Activated B cell treated with CpG ODN at 0.5 μM for 24 hours (primary cell): Measurements from ENCODE around the gene OR2AK2. TPM values are rescaled to one million over a fixed set of nuclear protein-coding genes. Genes with fewer than 3 reads are reported as not detected.
A peak's percentile ranks its signal among the peaks of the same experiment; 100 is the strongest.
"Not testable (repeated sequence)": the region's sequence is repeated elsewhere in the genome, so short reads cannot be mapped to it uniquely, and the experiment has no call there.

Experiments
- ATAC-seq: fragments of 200-7000 bp; cut with Tn5 transposase; one replicate; pipeline ENCODE4 v1.10.0; 2021; ENCODE audit warnings: low read depth, mild to moderate bottlenecking, moderate library complexity
- CTCF ChIA-PET: fragments of 350-600 bp; sonication (Branson Sonifier 250); formaldehyde crosslinking; loops from one replicate; lab custom pipeline; 2021; ENCODE audit warnings: antibody characterized with exemption; lab: Charles Lee
- POLR2A ChIA-PET: fragments of 350-600 bp; sonication (Branson Sonifier 250); formaldehyde crosslinking; loops from one replicate; lab custom pipeline; 2021; ENCODE audit warnings: antibody characterized with exemption; lab: Charles Lee
- DNase-seq: peaks from one replicate; pipeline ENCODE4 v3.0.0; 2022
- H3K27ac Mint-ChIP-seq: one replicate; pipeline ENCODE4 v1.8.0; 2020; ENCODE audit warnings: mixed read lengths
- H3K27me3 Mint-ChIP-seq: one replicate; pipeline ENCODE4 v1.8.0; 2021; ENCODE audit warnings: mixed read lengths
- H3K36me3 Mint-ChIP-seq: one replicate; pipeline ENCODE4 v1.8.0; 2021; ENCODE audit warnings: low read depth, mixed read lengths
- H3K4me1 Mint-ChIP-seq: one replicate; pipeline ENCODE4 v1.8.0; 2021; ENCODE audit warnings: mixed read lengths
- H3K4me3 Mint-ChIP-seq: one replicate; pipeline ENCODE4 v1.8.0; 2020; ENCODE audit warnings: mild to moderate bottlenecking, mixed read lengths
- H3K9me3 Mint-ChIP-seq: one replicate; pipeline ENCODE4 v1.8.0; 2020; ENCODE audit warnings: mixed read lengths
- intact Hi-C: fragments of 100-400 bp; cut with micrococcal nuclease; formaldehyde crosslinking; loops from one replicate; pipeline ENCODE4 v1.15.1; 2024
- total RNA-seq: library from RNA; stranded (reverse); gene quantifications from 2 replicates; pipeline ENCODE4 v1.2.3, GENCODE V29; 2022
- TF ChIP-seq, protein P1 (sequence below): fragments of 200-600 bp; IDR thresholded peaks from one replicate; pipeline ENCODE4 v1.8.0; 2022; ENCODE audit warnings: antibody characterized with exemption, mild to moderate bottlenecking

Gene OR2AK2
- total RNA-seq, 1 donor from 2014 or later = not detected

DNA sequence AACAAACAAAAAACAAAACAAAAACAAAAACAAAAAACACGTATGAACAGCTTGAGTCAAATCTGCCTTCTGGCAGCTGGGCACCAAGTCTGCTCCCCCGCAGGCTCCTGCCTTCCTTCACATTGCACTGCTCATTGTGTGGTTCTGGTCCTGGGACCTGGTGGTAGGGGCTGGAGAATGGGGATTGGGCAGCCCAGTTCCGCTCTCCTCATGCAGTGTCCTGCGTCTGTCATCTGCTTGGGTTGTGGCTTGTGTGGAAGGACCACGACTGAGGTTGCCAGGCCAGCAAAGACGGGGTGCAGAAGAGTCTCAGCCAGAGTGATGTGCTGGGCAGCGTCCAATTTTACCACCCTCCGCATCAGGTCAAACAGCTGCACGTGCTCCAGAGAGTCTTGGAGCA is 29.3 kb upstream of the OR2AK2 start:
- H3K4me3 Mint-ChIP-seq = no peak overlapping the region
- no peak overlapping the region for H3K27ac Mint-ChIP-seq
- intact Hi-C loops = loop anchor here (2.0 to 10.0 kb wide), 3 partner anchors 541 to 871 kb away; no protein-coding TSS in a partner anchor
- ATAC-seq = no peak
- H3K4me1 Mint-ChIP-seq = no peaks in the 10 kb centered on the region
- peaks cover 9% of the 10 kb centered on the region for H3K9me3 Mint-ChIP-seq
- POLR2A ChIA-PET = no interaction called here
- H3K36me3 Mint-ChIP-seq = no peaks in the 10 kb centered on the region
- TF ChIP-seq, protein P1, sequence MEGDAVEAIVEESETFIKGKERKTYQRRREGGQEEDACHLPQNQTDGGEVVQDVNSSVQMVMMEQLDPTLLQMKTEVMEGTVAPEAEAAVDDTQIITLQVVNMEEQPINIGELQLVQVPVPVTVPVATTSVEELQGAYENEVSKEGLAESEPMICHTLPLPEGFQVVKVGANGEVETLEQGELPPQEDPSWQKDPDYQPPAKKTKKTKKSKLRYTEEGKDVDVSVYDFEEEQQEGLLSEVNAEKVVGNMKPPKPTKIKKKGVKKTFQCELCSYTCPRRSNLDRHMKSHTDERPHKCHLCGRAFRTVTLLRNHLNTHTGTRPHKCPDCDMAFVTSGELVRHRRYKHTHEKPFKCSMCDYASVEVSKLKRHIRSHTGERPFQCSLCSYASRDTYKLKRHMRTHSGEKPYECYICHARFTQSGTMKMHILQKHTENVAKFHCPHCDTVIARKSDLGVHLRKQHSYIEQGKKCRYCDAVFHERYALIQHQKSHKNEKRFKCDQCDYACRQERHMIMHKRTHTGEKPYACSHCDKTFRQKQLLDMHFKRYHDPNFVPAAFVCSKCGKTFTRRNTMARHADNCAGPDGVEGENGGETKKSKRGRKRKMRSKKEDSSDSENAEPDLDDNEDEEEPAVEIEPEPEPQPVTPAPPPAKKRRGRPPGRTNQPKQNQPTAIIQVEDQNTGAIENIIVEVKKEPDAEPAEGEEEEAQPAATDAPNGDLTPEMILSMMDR = no peak
- no peak for DNase-seq
- CTCF ChIA-PET = no interaction called here
- H3K27me3 Mint-ChIP-seq = no peaks in the 10 kb centered on the region

DNA sequence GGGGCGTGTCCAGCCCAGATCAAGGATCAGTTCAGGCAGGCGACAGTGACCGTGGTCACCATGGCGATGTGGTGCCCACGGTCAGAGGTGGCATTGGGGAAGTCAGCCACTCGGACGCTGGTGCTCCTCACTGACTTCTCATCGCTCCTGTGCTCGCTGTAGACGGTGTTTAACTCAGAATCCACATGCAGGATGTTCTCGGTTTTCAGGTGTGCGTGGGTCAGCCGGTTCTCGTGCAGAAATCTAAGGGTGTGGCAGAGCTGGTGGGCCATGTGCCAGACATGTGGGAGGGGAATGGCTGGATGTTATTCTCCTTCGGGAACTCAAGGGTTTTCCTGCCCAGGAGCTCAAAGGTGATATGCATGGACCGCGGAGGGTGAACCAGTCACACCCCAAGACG is 28.6 kb upstream of the OR2AK2 start:
- CTCF ChIA-PET = no interaction called here
- POLR2A ChIA-PET = no interaction called here
- ATAC-seq = no peak
- TF ChIP-seq, protein P1 = no peak
- H3K27me3 Mint-ChIP-seq = no peaks in the 10 kb centered on the region
- no peaks in the 10 kb centered on the region for H3K36me3 Mint-ChIP-seq
- H3K9me3 Mint-ChIP-seq = peaks cover 9% of the 10 kb centered on the region
- no peaks in the 10 kb centered on the region for H3K4me1 Mint-ChIP-seq
- H3K27ac Mint-ChIP-seq = no peak overlapping the region
- DNase-seq = no peak
- no peak overlapping the region for H3K4me3 Mint-ChIP-seq
- intact Hi-C loops = loop anchor here (2.0 to 10.0 kb wide), 3 partner anchors 542 to 870 kb away; no protein-coding TSS in a partner anchor

DNA sequence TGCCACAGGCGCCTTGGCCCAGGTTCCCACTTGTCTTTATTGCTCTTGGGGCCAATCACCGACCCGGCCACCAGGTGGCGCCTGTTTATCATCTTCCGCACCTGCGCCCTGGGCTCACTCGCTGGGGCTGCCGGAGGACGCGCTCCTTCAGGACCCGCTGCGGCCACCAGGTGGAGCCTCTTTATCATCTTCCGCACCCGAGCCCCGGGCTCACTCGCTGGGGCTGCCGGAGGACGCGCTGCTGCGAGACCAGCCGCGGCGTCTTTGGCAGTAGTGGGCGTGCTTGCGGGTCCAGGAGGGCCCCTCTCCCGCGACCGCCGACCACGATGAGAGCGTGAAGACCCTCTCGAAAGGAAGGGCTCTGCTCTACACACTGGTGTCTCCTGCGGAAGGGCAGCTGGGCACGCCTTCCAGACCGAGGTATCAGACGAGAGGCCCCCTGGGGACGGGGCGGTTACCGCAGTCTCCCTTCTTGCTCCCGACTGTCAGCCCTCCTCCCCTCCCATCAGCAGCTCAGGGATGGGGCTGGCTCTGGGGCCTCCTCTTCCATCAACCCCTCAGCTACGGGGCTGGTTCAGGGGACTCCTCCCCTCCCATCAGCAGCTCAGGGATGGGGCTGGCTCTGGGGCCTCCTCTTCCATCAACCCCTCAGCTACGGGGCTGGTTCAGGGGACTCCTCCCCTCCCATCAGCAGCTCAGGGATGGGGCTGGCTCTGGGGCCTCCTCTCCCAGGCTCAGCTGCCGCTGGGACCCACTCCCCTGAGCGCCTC is 27.9 kb upstream of the OR2AK2 start:
- CTCF ChIA-PET, H3K27ac Mint-ChIP-seq, H3K9me3 Mint-ChIP-seq, H3K27me3 Mint-ChIP-seq, H3K4me1 Mint-ChIP-seq, H3K36me3 Mint-ChIP-seq, POLR2A ChIA-PET: not testable (repeated sequence)
- peak; percentile 100 for ATAC-seq
- intact Hi-C loops = loop anchor here (2.0 to 10.0 kb wide), 3 partner anchors 542 to 870 kb away; no protein-coding TSS in a partner anchor
- TF ChIP-seq, protein P1 = peak; percentile 75
- peak; percentile 81 for DNase-seq
- H3K4me3 Mint-ChIP-seq = peak overlapping the region; percentile 78

DNA sequence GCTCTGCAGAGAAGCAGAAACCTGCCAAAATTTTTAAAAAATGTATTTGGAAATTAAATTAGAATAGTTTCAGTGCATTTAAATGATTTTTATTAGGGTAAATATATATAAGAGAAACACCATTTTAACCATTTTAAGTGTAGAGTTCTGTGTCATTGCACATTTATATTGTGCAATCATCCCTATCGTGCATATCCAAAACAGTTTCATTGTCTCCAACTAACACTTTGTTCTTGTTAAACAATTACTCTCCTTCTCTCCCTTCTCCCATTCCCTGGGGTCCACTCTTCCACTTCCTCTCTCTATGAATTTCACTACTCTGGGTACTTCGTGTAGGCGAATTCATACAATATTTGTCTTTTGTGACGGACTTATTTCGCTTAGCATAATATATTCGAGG is 22.4 kb upstream of the OR2AK2 start:
- ATAC-seq (no peak), DNase-seq (no peak)
- H3K27me3 Mint-ChIP-seq = no peaks in the 10 kb centered on the region
- no peak overlapping the region for H3K4me3 Mint-ChIP-seq
- no peaks in the 10 kb centered on the region for H3K36me3 Mint-ChIP-seq
- intact Hi-C loops = no loop called here
- POLR2A ChIA-PET = no interaction called here
- CTCF ChIA-PET = no interaction called here
- H3K9me3 Mint-ChIP-seq = peaks cover 4% of the 10 kb centered on the region
- TF ChIP-seq, protein P1 = no peak
- H3K4me1 Mint-ChIP-seq = no peaks in the 10 kb centered on the region
- H3K27ac Mint-ChIP-seq = no peak overlapping the region

- ChIA-PET CTCF (no interaction called here), POLR2A (no interaction called here)
- TF ChIP-seq, protein P1 = no peak
- no peak for DNase-seq
- Mint-ChIP-seq H3K4me3 (no peak within 1 kb of the TSS), H3K27ac (no peak within 1 kb of the TSS), H3K27me3 (no peaks in the 10 kb centered on the region), H3K4me1 (no peaks in the 10 kb centered on the region), H3K9me3 (peaks cover 4% of the 10 kb centered on the region), H3K36me3 (no peaks in the 10 kb centered on the region)
- no peak for ATAC-seq
- intact Hi-C loops = no loop called here
These were observed 16.5 kb upstream of the OR2AK2 start, which contains the start of gene OR2L8 for GRCh38 chr1:247948558-247948957. Gene OR2L8, plus strand, starts transcription at chr1:247948858. Its CDS starts 0 bp downstream, at chr1:247948858.
